Measurements from ENCODE around the gene IFT52. TPM values are rescaled to one million over a fixed set of nuclear protein-coding genes. Genes with fewer than 3 reads are reported as not detected.

IFT52 gene
- total RNA-seq, 2 donors from 2014 or later: 16.3 to 23.4 TPM

GRCh38 chr20:43549416-43550065, 41.2 kb upstream of the IFT52 start:
- no peaks in the 10 kb centered on the region for H3K9me3 ChIP-seq
- TF ChIP-seq POLR2A (IDR thresholded peaks at IDR 0.05): no peak
- no peak for TF ChIP-seq CTCF (IDR thresholded peaks at IDR 0.05)
- no peak for DNase-seq
- no peaks in the 10 kb centered on the region for H3K36me3 ChIP-seq (replicated peaks in 1 of 2; ENCODE audit: insufficient read depth in 1 of 2, low read depth in 2 of 2)
- no peaks in the 10 kb centered on the region for H3K27me3 ChIP-seq
- H3K27ac ChIP-seq: no peak overlapping the region
- ATAC-seq: no peak
- intact Hi-C loops (cut with DNase I): no loop called here
- H3K4me3 ChIP-seq: no peak overlapping the region
- WGBS, 2 donors: 97 to 98% methylated on average over 3 to 4 of the region's 4 CpGs
- H3K4me1 ChIP-seq: peaks cover 4% of the 10 kb centered on the region

- ATAC-seq: no peak
- intact Hi-C loops (cut with DNase I): no loop called here
- H3K36me3 ChIP-seq (replicated peaks in 1 of 2; ENCODE audit: insufficient read depth in 1 of 2, low read depth in 2 of 2): no peaks in the 10 kb centered on the region
Observed at GRCh38 chr20:43550456-43550855, 40.3 kb upstream of the IFT52 start.

GRCh38 chr20:43554369-43554768, 36.4 kb upstream of the IFT52 start:
- TF ChIP-seq CTCF (IDR thresholded peaks at IDR 0.05) (no peak), POLR2A (IDR thresholded peaks at IDR 0.05) (no peak)
- Histone ChIP-seq H3K9me3 (no peaks in the 10 kb centered on the region), H3K27ac (no peak overlapping the region), H3K27me3 (no peaks in the 10 kb centered on the region), H3K4me1 (peaks cover 37% of the 10 kb centered on the region), H3K36me3 (replicated peaks in 1 of 2; ENCODE audit: insufficient read depth in 1 of 2, low read depth in 2 of 2) (no peaks in the 10 kb centered on the region), H3K4me3 (no peak overlapping the region)
- intact Hi-C loops (cut with DNase I): no loop called here
- 76 to 79% methylated on average over 3 of the region's 3 CpGs for WGBS, 2 donors
- ATAC-seq (no peak), DNase-seq (no peak)

More at GRCh38 chr20:43550456-43550855, 40.3 kb upstream of the IFT52 start:
- Histone ChIP-seq H3K4me3 (no peak overlapping the region), H3K27ac (no peak overlapping the region), H3K27me3 (no peaks in the 10 kb centered on the region), H3K4me1 (peaks cover 4% of the 10 kb centered on the region), H3K9me3 (no peaks in the 10 kb centered on the region)
- TF ChIP-seq CTCF (IDR thresholded peaks at IDR 0.05) (no peak), POLR2A (IDR thresholded peaks at IDR 0.05) (no peak)
- no peak for DNase-seq
- WGBS, 2 donors: 60 to 67% methylated on average over 2 of the region's 2 CpGs

- intact Hi-C loops (cut with DNase I): no loop called here
- WGBS, 2 donors: 7 to 22% methylated on average over 8 to 12 of the region's 12 CpGs
- DNase-seq: peak; percentile 88 to 93 (median 92)
- Histone ChIP-seq H3K27ac (peak within 1 kb of the TSS; percentile 89 to 95 (median 94)), H3K4me3 (no peak within 1 kb of the TSS), H3K36me3 (replicated peaks in 1 of 2; ENCODE audit: insufficient read depth in 1 of 2, low read depth in 2 of 2) (no peaks in the 10 kb centered on the region), H3K9me3 (no peaks in the 10 kb centered on the region), H3K27me3 (no peaks in the 10 kb centered on the region), H3K4me1 (peaks cover 66% of the 10 kb centered on the region)
- TF ChIP-seq POLR2A (IDR thresholded peaks at IDR 0.05): peak; percentile 17 to 72 (median 69)
- no peak for TF ChIP-seq CTCF (IDR thresholded peaks at IDR 0.05)
- peak; percentile 86 for ATAC-seq
Observed at GRCh38 chr20:43558412-43559146, 32.2 kb upstream of the IFT52 start, which contains the start of gene SGK2. TSS of gene SGK2 (plus strand) at chr20:43559027. CDS start at chr20:43566496, 7,469 bp downstream.

Data from body of pancreas (tissue), 4 donors.